Uterus (tissue), 2 donors: Measurements from ENCODE around the gene SLC6A4.

Source experiments
- CTCF ChIP-seq, 4 experiments: fragments of 200-600 bp in 2 of 4; fragments of 450-650 bp in 2 of 4; sonication (generic) in 2 of 4; IDR thresholded peaks; one replicate each; pipeline ENCODE4 v1.5.1; 2016 to 2019; ENCODE audit warnings: antibody characterized with exemption in 4 of 4, mild to moderate bottlenecking in 2 of 4, moderate library complexity in 1 of 4
- POLR2A ChIP-seq, 2 donors: fragments of 450-650 bp; IDR thresholded peaks; one replicate each; pipeline ENCODE4 v1.6.1; 2016; ENCODE audit warnings: antibody characterized with exemption in 2 of 2, mild to moderate bottlenecking in 1 of 2, moderate library complexity in 1 of 2

GRCh38 chr17:30187573-30187972, 47.9 kb downstream of the SLC6A4 start:
- TF ChIP-seq CTCF (IDR thresholded peaks at IDR 0.05) = no peak
- no peak for TF ChIP-seq POLR2A (IDR thresholded peaks at IDR 0.05)
